K562 (cell line): ENCODE data around the gene ODAD3. TPM values are rescaled to one million over a fixed set of nuclear protein-coding genes. Genes with fewer than 3 reads are reported as not detected.

ENCODE experiments used
- HLTF ChIP-seq: fragments of 450-650 bp; IDR thresholded peaks from 2 replicates; pipeline ENCODE4 v1.6.1; 2016
- LARP7 ChIP-seq: fragments of 450-650 bp; IDR thresholded peaks from 2 replicates; pipeline ENCODE4 v1.6.1; 2016
- MAZ ChIP-seq, 2 experiments: fragments of 450-650 bp in 1 of 2; sonication (generic) in 1 of 2; formaldehyde crosslinking; IDR thresholded peaks in 1 of 2; conservative IDR thresholded peaks in 1 of 2; 2 replicates each; pipeline versions ENCODE4 v1.4.0 to v1.5.0; 2020; ENCODE audit warnings: mild to moderate bottlenecking in 1 of 2, missing genetic modification reagents in 1 of 2
- NFIC ChIP-seq: fragments of 450-650 bp; IDR thresholded peaks from 2 replicates; pipeline ENCODE4 v1.6.1; 2017; ENCODE audit warnings: mild to moderate bottlenecking, inconsistent platforms
- TAF9B ChIP-seq: fragments of 450-650 bp; IDR thresholded peaks from 2 replicates; pipeline ENCODE4 v1.6.1; 2018; ENCODE audit warnings: mild to moderate bottlenecking; ENCODE audit not compliant: partially characterized antibody
- ZNF431 ChIP-seq: sonication (generic); formaldehyde crosslinking; IDR thresholded peaks from 2 replicates; pipeline ENCODE4 v1.8.0; 2022; ENCODE audit warnings: mild to moderate bottlenecking, missing genetic modification reagents
- polyA plus RNA-seq, 8 experiments: library from polyadenylated mRNA; depleted of rRNA in 4 of 8; stranded (reverse) in 5 of 8; unstranded in 3 of 8; fragments of >200 nt; fragmentation: Nextera tagmentation in 2 of 8; fragmentation: Illumina TruSeq in 1 of 8; extraction: Ambion mirVana in 2 of 8; extraction: Trizol in 1 of 8; gene quantifications; 2 replicates each; pipeline versions ENCODE4 v1.2.1 to v1.2.3, GENCODE V29; 2011 to 2014; ENCODE audit warnings: inconsistent platforms in 1 of 8, missing spikeins in 1 of 8
- total RNA-seq, 7 experiments: library from RNA; depleted of rRNA in 6 of 7; stranded (reverse); fragments of >200 nt in 6 of 7; fragmentation: Illumina TruSeq in 2 of 7; extraction: Trizol in 2 of 7; gene quantifications; 2 replicates each; pipeline versions ENCODE4 v1.2.1 to v1.2.3, GENCODE V29; 2011 to 2021; ENCODE audit warnings: low replicate concordance in 1 of 7
- TF ChIP-seq, protein P1 (sequence below): fragments of 450-650 bp; IDR thresholded peaks from 2 replicates; pipeline ENCODE4 v1.6.1; 2016; ENCODE audit warnings: mild to moderate bottlenecking, moderate library complexity
- TF ChIP-seq, protein P2 (sequence below): IDR thresholded peaks from 2 replicates; pipeline ENCODE4 v1.6.1; 2011; ENCODE audit warnings: borderline replicate concordance, low read depth, mild to moderate bottlenecking, moderate library complexity, low read length; ENCODE audit not compliant: insufficient read depth, poor library complexity, severe bottlenecking
- TF ChIP-seq, protein P3 (sequence below): sonication (generic); IDR thresholded peaks from 2 replicates; pipeline ENCODE4 v1.6.1; 2016
- TF ChIP-seq, protein P4 (sequence below): sonication (generic); formaldehyde crosslinking; IDR thresholded peaks from 2 replicates; pipeline ENCODE4 v1.4.0; 2020; ENCODE audit warnings: mild to moderate bottlenecking, missing genetic modification reagents

The ODAD3 gene
- total and polyA plus RNA-seq, 9 of the 15 experiments (the other 6 are each of a cell fraction or from before 2014, with no cell fraction given) = 0.07 to 0.72 (median 0.14) TPM; not detected in 2

DNA sequence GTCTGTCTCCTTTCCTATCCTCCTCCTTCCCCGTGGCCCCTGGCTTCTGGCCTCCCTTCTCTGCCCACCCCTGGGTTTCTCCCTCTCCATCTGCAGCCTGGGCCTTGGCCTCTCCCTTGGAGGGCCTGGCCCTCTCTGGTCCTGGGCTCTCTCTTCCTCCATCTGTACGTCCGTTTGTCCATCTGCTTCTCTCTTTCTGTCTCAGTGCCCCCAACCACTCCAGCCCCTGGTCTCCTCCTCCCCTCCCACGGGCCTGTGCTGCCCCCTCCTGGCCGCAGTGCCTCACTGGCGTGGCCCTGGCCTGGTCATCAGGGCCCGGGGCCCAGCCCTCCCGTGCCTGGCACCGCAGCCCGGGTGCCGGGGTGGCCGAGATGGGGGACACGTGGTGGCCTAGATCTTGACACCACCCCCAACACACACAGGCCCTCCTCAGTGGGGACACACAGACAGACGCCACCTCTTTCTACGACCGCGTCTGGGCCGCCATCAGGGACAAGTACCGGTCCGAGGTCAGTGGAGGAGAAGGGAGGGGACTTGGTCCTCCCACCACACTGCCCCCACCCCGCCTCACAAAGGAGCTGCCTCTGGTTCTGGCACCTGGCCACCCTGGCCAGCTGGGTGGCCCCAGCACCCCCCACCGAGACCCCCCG, 11.9 kb upstream of the ODAD3 start (continued):
- TF ChIP-seq MAZ (CRISPR knock-in tag; conservative IDR thresholded peaks at IDR 0.05 in 1 of 2, IDR thresholded peaks at IDR 0.05 in 1 of 2) = peak; percentile 56 to 78
- TF ChIP-seq, protein P1, sequence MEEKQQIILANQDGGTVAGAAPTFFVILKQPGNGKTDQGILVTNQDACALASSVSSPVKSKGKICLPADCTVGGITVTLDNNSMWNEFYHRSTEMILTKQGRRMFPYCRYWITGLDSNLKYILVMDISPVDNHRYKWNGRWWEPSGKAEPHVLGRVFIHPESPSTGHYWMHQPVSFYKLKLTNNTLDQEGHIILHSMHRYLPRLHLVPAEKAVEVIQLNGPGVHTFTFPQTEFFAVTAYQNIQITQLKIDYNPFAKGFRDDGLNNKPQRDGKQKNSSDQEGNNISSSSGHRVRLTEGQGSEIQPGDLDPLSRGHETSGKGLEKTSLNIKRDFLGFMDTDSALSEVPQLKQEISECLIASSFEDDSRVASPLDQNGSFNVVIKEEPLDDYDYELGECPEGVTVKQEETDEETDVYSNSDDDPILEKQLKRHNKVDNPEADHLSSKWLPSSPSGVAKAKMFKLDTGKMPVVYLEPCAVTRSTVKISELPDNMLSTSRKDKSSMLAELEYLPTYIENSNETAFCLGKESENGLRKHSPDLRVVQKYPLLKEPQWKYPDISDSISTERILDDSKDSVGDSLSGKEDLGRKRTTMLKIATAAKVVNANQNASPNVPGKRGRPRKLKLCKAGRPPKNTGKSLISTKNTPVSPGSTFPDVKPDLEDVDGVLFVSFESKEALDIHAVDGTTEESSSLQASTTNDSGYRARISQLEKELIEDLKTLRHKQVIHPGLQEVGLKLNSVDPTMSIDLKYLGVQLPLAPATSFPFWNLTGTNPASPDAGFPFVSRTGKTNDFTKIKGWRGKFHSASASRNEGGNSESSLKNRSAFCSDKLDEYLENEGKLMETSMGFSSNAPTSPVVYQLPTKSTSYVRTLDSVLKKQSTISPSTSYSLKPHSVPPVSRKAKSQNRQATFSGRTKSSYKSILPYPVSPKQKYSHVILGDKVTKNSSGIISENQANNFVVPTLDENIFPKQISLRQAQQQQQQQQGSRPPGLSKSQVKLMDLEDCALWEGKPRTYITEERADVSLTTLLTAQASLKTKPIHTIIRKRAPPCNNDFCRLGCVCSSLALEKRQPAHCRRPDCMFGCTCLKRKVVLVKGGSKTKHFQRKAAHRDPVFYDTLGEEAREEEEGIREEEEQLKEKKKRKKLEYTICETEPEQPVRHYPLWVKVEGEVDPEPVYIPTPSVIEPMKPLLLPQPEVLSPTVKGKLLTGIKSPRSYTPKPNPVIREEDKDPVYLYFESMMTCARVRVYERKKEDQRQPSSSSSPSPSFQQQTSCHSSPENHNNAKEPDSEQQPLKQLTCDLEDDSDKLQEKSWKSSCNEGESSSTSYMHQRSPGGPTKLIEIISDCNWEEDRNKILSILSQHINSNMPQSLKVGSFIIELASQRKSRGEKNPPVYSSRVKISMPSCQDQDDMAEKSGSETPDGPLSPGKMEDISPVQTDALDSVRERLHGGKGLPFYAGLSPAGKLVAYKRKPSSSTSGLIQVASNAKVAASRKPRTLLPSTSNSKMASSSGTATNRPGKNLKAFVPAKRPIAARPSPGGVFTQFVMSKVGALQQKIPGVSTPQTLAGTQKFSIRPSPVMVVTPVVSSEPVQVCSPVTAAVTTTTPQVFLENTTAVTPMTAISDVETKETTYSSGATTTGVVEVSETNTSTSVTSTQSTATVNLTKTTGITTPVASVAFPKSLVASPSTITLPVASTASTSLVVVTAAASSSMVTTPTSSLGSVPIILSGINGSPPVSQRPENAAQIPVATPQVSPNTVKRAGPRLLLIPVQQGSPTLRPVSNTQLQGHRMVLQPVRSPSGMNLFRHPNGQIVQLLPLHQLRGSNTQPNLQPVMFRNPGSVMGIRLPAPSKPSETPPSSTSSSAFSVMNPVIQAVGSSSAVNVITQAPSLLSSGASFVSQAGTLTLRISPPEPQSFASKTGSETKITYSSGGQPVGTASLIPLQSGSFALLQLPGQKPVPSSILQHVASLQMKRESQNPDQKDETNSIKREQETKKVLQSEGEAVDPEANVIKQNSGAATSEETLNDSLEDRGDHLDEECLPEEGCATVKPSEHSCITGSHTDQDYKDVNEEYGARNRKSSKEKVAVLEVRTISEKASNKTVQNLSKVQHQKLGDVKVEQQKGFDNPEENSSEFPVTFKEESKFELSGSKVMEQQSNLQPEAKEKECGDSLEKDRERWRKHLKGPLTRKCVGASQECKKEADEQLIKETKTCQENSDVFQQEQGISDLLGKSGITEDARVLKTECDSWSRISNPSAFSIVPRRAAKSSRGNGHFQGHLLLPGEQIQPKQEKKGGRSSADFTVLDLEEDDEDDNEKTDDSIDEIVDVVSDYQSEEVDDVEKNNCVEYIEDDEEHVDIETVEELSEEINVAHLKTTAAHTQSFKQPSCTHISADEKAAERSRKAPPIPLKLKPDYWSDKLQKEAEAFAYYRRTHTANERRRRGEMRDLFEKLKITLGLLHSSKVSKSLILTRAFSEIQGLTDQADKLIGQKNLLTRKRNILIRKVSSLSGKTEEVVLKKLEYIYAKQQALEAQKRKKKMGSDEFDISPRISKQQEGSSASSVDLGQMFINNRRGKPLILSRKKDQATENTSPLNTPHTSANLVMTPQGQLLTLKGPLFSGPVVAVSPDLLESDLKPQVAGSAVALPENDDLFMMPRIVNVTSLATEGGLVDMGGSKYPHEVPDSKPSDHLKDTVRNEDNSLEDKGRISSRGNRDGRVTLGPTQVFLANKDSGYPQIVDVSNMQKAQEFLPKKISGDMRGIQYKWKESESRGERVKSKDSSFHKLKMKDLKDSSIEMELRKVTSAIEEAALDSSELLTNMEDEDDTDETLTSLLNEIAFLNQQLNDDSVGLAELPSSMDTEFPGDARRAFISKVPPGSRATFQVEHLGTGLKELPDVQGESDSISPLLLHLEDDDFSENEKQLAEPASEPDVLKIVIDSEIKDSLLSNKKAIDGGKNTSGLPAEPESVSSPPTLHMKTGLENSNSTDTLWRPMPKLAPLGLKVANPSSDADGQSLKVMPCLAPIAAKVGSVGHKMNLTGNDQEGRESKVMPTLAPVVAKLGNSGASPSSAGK = no peak
- no peak for TF ChIP-seq ZNF431 (CRISPR knock-in tag)
- TF ChIP-seq LARP7 = no peak
- peak; percentile 29; the same call in 1 of the 2 replicates for TF ChIP-seq HLTF
- TF ChIP-seq NFIC = 0 out of 2 replicates have a peak, but pooled peaks have one; percentile 30
- TF ChIP-seq TAF9B = no peak
- TF ChIP-seq, protein P2, sequence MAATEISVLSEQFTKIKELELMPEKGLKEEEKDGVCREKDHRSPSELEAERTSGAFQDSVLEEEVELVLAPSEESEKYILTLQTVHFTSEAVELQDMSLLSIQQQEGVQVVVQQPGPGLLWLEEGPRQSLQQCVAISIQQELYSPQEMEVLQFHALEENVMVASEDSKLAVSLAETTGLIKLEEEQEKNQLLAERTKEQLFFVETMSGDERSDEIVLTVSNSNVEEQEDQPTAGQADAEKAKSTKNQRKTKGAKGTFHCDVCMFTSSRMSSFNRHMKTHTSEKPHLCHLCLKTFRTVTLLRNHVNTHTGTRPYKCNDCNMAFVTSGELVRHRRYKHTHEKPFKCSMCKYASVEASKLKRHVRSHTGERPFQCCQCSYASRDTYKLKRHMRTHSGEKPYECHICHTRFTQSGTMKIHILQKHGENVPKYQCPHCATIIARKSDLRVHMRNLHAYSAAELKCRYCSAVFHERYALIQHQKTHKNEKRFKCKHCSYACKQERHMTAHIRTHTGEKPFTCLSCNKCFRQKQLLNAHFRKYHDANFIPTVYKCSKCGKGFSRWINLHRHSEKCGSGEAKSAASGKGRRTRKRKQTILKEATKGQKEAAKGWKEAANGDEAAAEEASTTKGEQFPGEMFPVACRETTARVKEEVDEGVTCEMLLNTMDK = peak; percentile 77
- TF ChIP-seq, protein P3, sequence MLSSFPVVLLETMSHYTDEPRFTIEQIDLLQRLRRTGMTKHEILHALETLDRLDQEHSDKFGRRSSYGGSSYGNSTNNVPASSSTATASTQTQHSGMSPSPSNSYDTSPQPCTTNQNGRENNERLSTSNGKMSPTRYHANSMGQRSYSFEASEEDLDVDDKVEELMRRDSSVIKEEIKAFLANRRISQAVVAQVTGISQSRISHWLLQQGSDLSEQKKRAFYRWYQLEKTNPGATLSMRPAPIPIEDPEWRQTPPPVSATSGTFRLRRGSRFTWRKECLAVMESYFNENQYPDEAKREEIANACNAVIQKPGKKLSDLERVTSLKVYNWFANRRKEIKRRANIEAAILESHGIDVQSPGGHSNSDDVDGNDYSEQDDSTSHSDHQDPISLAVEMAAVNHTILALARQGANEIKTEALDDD = no peak
- TF ChIP-seq, protein P4, sequence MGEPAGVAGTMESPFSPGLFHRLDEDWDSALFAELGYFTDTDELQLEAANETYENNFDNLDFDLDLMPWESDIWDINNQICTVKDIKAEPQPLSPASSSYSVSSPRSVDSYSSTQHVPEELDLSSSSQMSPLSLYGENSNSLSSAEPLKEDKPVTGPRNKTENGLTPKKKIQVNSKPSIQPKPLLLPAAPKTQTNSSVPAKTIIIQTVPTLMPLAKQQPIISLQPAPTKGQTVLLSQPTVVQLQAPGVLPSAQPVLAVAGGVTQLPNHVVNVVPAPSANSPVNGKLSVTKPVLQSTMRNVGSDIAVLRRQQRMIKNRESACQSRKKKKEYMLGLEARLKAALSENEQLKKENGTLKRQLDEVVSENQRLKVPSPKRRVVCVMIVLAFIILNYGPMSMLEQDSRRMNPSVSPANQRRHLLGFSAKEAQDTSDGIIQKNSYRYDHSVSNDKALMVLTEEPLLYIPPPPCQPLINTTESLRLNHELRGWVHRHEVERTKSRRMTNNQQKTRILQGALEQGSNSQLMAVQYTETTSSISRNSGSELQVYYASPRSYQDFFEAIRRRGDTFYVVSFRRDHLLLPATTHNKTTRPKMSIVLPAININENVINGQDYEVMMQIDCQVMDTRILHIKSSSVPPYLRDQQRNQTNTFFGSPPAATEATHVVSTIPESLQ (CRISPR knock-in tag) = no peak
